Lower lobe of right lung (tissue), 2 donors: ENCODE results near the gene CADPS2. TPM values are rescaled to one million over a fixed set of nuclear protein-coding genes. Genes with fewer than 3 reads are reported as not detected.

Experiments
- ATAC-seq, 2 donors: fragments of 200-7000 bp; cut with Tn5 transposase; one replicate each; pipeline ENCODE4 v1.9.1; 2020 to 2022; ENCODE audit warnings: mild to moderate bottlenecking in 2 of 2, moderate library complexity in 2 of 2
- DNase-seq: peaks from one replicate; pipeline ENCODE4 v3.0.0-alpha.2; 2020
- H3K27ac ChIP-seq: fragments of 200-600 bp; one replicate; pipeline ENCODE4 v1.8.0; 2022
- H3K27me3 ChIP-seq: fragments of 200-600 bp; one replicate; pipeline ENCODE4 v1.8.0; 2022; ENCODE audit warnings: low read depth
- H3K36me3 ChIP-seq: fragments of 200-600 bp; one replicate; pipeline ENCODE4 v1.8.0; 2022; ENCODE audit warnings: mild to moderate bottlenecking
- H3K4me1 ChIP-seq: fragments of 200-600 bp; one replicate; pipeline ENCODE4 v1.8.0; 2022
- H3K4me3 ChIP-seq: fragments of 200-600 bp; one replicate; pipeline ENCODE4 v1.8.0; 2022; ENCODE audit warnings: mild to moderate bottlenecking
- H3K9me3 ChIP-seq: fragments of 200-600 bp; one replicate; pipeline ENCODE4 v1.8.0; 2022
- intact Hi-C: fragments of 100-400 bp; cut with DNase I; formaldehyde crosslinking; loops from one replicate; pipeline ENCODE4 v1.11.0; 2022
- total RNA-seq: library from RNA; stranded (reverse); fragmentation: NEBNext Ultra II Directional; extraction: Animal tissue kit (Norgen Biotek cat#: 25700); gene quantifications from one replicate; pipeline ENCODE4 v1.2.1, GENCODE V29; 2021
- TF ChIP-seq, protein P1 (sequence below): fragments of 200-600 bp; IDR thresholded peaks from one replicate; pipeline ENCODE4 v1.8.0; 2022; ENCODE audit warnings: antibody characterized with exemption, mild to moderate bottlenecking
- donor health status: DM: no; HTN: yes; CAD: no; lungs with severe emphysema.

Gene CADPS2
- total RNA-seq, 1 donor from 2014 or later: 41.1 TPM

- ATAC-seq (no peak), DNase-seq (no peak)
- no peak overlapping the region for H3K27ac ChIP-seq
- H3K27me3 ChIP-seq: no peaks in the 10 kb centered on the region
- intact Hi-C loops: no loop called here
- peaks cover 4% of the 10 kb centered on the region for H3K4me1 ChIP-seq
- no peak overlapping the region for H3K4me3 ChIP-seq
- TF ChIP-seq, protein P1, sequence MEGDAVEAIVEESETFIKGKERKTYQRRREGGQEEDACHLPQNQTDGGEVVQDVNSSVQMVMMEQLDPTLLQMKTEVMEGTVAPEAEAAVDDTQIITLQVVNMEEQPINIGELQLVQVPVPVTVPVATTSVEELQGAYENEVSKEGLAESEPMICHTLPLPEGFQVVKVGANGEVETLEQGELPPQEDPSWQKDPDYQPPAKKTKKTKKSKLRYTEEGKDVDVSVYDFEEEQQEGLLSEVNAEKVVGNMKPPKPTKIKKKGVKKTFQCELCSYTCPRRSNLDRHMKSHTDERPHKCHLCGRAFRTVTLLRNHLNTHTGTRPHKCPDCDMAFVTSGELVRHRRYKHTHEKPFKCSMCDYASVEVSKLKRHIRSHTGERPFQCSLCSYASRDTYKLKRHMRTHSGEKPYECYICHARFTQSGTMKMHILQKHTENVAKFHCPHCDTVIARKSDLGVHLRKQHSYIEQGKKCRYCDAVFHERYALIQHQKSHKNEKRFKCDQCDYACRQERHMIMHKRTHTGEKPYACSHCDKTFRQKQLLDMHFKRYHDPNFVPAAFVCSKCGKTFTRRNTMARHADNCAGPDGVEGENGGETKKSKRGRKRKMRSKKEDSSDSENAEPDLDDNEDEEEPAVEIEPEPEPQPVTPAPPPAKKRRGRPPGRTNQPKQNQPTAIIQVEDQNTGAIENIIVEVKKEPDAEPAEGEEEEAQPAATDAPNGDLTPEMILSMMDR: no peak
- no peaks in the 10 kb centered on the region for H3K36me3 ChIP-seq
- H3K9me3 ChIP-seq: no peaks in the 10 kb centered on the region
Observed at GRCh38 chr7:122727759-122728158, 158.5 kb downstream of the CADPS2 start.

DNA sequence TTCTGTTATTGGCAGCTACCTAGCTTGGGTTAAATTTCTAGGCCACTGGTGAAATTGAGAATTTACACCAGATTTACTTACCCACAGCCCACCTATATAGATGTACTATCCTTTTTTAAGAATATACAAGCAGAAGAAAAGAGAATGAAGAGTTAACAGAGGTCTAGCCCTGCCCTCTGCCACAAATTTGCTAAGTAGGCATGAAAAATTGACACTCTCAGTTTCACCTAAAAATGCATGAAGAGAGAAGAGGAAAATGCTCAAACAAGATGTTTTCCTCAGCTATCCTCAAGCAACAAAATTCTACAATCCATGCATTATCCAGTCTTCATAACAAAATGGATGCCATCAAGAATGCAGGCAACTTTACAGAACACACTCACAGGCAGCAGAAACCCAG, 158.9 kb downstream of the CADPS2 start:
- Histone ChIP-seq H3K4me3 (no peak overlapping the region), H3K27me3 (no peaks in the 10 kb centered on the region), H3K36me3 (no peaks in the 10 kb centered on the region), H3K27ac (no peak overlapping the region), H3K9me3 (no peaks in the 10 kb centered on the region), H3K4me1 (peaks cover 4% of the 10 kb centered on the region)
- TF ChIP-seq, protein P1: no peak
- no peak for ATAC-seq
- no peak for DNase-seq
- intact Hi-C loops: no loop called here

GRCh38 chr7:122726881-122727280, 159.4 kb downstream of the CADPS2 start:
- H3K36me3 ChIP-seq: no peaks in the 10 kb centered on the region
- TF ChIP-seq, protein P1: no peak
- no peak overlapping the region for H3K4me3 ChIP-seq
- no peak overlapping the region for H3K27ac ChIP-seq
- DNase-seq (no peak), ATAC-seq (no peak)
- no peaks in the 10 kb centered on the region for H3K9me3 ChIP-seq
- no peaks in the 10 kb centered on the region for H3K27me3 ChIP-seq
- H3K4me1 ChIP-seq: peaks cover 4% of the 10 kb centered on the region
- intact Hi-C loops: no loop called here

GRCh38 chr7:122724366-122724765, 161.9 kb downstream of the CADPS2 start:
- TF ChIP-seq, protein P1: no peak
- DNase-seq (no peak), ATAC-seq (no peak)
- Histone ChIP-seq H3K27me3 (no peaks in the 10 kb centered on the region), H3K9me3 (no peaks in the 10 kb centered on the region), H3K27ac (no peak overlapping the region), H3K4me3 (no peak overlapping the region), H3K4me1 (peaks cover 4% of the 10 kb centered on the region), H3K36me3 (no peaks in the 10 kb centered on the region)
- intact Hi-C loops: no loop called here

- Histone ChIP-seq H3K27ac (no peak overlapping the region), H3K27me3 (no peaks in the 10 kb centered on the region), H3K4me3 (no peak overlapping the region), H3K4me1 (no peaks in the 10 kb centered on the region), H3K9me3 (no peaks in the 10 kb centered on the region), H3K36me3 (no peaks in the 10 kb centered on the region)
- no peak for DNase-seq
- TF ChIP-seq, protein P1: no peak
- ATAC-seq: no peak
- intact Hi-C loops: no loop called here
Observed at GRCh38 chr7:122719010-122719578, 167.2 kb downstream of the CADPS2 start.
